HG02938 (cell line): ENCODE data around the gene CNPY1.

Experiments
- ATAC-seq: cut with Tn5 transposase; IDR thresholded peaks from one replicate; pipeline ENCODE4 v1.9.1; 2021; ENCODE audit warnings: mild to moderate bottlenecking, moderate library complexity; ENCODE audit not compliant: unreplicated experiment

The CNPY1 gene

DNA sequence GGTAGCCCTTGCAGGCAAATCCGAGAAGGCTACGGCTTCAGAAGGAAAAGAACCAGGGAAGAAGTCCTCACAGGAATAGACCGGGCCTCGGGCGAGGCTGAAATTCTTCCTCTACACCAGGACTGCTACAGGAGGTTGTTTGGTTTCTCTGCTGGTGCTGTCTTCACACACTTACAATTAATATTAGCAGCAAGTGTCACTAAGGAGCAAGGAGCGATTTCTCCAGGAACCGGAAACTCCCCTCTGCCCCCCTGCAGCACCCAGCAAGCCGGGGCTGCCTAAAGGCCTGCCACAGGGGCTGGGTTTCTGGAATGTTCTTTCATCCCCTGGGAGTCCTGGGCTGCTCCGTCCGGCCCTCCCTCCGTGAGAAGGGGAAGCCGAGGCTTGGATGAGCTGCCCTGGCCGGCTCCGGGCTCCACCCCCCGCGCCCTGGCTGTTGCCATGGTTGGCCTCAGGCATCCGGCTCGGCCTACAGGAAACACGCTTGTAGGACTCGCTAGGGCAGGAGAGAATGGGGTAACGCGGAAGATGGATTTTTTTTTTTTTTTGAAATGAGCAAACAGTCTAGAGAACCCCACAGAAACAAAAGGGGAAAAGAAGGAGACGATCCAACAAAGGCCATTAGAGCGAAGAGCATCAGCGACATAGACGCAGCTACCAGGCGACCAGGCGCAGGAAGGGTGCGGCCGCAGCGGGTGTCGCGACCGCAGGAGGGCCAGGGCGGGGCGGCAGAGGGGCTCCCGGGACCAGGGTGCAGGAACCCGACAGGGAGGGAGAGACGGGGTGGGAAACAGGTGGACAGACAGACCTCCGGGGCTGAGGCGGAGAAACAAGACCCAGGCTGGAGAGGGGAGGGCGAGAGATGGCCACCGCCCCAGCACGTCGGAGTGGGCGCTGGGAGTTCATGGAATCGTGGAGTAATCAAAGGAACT is 55.4 kb downstream of the CNPY1 start:
- ATAC-seq: peak; percentile 84

DNA sequence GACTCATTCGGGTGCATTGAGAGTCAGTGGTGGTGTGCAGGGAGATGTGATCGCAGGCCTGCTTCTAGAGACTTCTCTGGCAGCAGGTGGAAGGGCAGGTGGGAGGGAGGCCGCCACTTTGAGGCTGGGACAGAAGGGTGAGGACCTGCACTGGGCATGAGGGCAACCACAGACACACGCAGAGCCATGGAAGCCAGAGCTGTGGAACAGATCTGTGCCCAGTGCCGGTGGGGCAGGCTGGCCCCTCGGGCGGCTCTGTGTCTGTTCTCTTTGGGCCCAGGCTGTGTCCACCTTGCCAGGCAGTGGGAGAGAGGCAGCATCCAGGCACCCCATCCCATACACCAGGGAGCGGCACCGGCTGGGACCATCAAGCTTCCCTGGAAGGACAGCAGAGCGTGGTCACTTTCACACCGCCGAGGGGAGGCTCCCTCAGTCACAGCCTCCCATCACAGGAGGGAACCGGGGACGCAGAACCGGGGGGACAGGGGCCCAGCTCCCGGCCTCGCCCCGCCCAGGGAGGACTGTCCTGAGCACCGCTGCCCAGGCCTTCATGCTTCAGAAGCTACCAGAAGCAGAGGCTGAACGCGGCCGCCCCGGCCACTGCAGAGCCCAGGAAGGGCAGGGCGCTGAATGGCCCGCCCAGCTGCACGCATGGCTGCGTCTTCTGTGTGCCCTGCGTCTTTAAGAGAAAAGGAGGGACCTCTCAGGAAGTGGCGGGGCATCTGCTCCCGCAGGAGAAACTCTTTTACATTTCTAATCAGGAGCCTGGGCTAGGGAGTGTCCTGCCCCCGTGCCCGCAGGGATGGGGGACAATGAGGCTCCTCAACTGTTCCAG is 56.3 kb downstream of the CNPY1 start:
- peak; percentile 32 for ATAC-seq

DNA sequence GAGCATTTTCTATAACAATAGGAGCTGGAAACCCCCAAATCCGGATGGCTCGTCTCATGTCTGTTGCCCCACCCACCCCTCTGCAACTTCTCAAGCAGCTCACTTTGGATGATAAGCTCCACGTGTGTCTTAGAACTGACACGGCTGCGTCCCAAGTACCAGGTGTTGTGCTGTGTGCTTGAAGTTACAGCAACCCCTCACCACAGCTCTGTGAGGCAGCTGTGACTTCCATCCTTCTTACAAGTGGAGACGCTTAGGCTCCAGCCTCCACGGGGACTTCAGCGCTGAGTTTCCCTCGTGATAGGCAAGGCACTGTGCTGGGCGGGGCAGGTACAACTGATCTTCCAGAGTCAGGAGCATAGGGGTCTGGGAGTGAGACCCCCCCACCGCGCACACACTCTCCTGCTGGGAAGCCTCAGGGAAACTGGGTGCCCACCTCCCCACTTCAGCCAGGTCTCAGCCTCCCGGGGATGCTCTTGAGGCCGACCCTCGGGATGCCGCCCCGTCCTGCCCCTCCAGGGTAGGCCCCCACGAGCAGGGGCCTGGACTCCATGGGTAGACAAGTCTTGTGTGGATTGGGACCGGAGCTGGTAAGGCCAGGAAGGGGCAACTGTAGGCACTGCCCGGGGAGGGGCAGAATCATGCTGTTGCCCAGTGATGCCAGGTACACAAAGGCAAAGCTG is 57.1 kb downstream of the CNPY1 start:
- ATAC-seq: no peak

DNA sequence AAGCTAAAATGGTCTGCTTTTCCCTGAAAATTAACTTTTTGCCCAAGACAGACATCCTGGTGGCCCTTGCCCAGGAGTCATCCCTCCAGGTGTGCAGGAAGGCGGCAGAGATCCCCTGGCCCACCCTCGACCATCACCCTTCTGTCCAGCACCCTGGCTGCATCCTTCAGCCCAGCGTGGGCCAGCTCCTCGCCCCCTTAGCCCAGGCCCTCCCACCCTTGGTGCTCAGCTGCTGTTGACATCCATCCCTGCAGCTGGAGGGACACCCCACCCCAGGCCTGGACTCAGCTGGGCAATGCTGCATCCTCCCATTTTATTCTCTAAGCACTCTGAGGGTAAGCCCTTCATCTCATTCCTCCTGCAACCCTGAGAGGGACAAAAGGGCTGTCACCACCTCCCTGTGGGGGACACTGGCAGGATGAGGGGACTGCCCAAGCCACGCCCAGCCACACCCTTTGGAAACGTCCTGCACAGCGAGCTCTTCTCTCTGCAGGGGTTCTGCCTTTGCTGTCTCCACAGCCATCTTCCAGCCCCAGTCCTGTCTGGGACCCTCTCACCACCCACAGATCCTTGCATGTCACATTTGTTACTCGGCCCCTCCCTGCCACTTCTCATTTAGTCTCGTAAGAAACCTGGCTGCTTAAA is 57.8 kb downstream of the CNPY1 start:
- no peak for ATAC-seq

- no peak for ATAC-seq
Observed at GRCh38 chr7:155487509-155488482, 58.6 kb downstream of the CNPY1 start.

- no peak for ATAC-seq
Observed at GRCh38 chr7:155486783-155487508, 59.4 kb downstream of the CNPY1 start.

DNA sequence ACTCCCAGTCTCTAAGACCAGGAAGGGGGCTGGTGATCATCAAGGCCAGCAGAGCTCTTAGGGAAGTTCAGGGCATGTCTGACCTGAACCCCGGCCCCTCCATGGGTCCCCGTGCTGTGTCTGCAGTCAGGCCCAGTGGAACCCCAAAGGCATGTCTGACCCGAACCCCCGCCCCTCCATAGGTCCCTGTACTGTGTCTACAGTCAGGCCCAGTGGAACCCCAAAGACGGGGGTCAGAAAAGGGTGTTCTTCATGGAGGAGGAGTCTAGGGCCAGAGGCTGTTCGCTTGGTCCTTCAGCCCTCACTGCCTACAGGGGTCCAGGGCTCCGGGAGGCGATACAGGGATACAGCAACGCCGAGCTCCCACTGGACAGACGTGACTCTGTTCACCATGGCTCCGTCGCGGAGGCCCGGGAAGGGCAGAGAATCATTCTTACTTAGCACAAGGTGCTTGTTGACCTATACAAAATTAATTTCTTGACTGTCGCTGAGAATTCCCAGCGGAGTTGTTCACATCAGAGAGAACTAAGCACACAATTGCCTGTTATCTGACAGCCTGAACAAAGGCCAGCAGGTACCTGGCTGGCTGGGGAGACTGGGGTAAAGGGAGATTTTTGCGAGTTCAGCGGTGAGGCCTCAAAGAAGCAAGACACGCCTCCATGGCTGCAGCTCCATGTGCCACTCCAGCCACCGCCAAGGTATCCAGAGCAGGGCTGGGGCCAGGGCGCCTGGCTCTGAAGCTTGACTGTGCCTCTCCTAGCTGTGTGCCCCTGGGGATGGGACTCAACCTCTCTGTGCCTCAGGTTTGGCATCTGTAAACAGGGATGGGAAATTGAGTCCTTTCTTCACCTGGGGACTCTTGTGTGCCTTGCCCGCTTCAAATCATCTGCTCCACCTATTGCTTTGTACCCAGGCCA is 61.6 kb downstream of the CNPY1 start:
- ATAC-seq: no peak

DNA sequence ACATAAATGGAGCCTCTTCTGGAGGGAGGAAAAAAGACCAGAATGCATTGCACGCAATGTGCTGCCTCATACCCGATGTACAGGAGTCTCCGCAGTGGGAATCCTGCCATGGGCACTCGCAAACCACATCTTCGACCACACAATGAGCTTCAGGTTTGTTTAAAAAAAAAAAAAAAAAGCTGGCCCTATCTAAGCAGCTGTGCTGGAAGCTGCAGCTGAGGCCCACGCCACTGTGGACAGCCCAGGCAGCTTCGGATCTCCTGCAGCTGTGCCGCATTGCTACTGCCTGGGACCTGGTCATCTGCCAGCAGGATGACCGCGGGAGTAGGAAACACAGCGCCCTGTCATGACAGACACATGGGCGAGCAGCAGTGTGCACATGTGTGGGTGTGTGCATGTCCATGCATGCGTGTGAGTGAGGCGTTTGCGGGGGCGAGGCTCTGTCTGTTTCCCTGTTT is 62.5 kb downstream of the CNPY1 start:
- ATAC-seq: no peak

- ATAC-seq: no peak
Observed at GRCh38 chr7:155483245-155483644, 63.1 kb downstream of the CNPY1 start.

GRCh38 chr7:155482511-155483183 is 63.7 kb downstream of the CNPY1 start:
- peak; percentile 69 for ATAC-seq

- ATAC-seq: no peak
Observed at GRCh38 chr7:155481764-155482163, 64.6 kb downstream of the CNPY1 start.

DNA sequence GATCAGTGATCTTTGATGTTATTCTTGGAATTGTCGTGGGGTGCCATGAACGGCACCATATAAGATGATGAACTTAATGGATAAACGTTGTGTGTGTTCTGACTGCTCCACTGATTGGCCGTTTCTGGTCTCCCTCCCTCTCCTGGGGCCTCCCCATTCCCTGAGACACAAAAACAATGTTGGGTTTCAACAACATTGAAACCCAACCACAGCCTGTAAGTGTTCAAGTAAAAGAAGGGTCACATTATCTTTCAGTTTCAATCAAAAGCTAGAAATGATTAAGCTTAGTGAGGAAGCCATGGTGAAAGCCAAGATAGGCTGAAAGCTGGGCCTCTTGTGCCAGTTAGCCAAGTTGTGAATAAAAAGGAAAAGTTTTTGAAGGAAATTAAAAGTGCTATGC is 68.9 kb downstream of the CNPY1 start:
- ATAC-seq: peak; percentile 96

GRCh38 chr7:155471718-155472117 is 74.6 kb downstream of the CNPY1 start:
- no peak for ATAC-seq

DNA sequence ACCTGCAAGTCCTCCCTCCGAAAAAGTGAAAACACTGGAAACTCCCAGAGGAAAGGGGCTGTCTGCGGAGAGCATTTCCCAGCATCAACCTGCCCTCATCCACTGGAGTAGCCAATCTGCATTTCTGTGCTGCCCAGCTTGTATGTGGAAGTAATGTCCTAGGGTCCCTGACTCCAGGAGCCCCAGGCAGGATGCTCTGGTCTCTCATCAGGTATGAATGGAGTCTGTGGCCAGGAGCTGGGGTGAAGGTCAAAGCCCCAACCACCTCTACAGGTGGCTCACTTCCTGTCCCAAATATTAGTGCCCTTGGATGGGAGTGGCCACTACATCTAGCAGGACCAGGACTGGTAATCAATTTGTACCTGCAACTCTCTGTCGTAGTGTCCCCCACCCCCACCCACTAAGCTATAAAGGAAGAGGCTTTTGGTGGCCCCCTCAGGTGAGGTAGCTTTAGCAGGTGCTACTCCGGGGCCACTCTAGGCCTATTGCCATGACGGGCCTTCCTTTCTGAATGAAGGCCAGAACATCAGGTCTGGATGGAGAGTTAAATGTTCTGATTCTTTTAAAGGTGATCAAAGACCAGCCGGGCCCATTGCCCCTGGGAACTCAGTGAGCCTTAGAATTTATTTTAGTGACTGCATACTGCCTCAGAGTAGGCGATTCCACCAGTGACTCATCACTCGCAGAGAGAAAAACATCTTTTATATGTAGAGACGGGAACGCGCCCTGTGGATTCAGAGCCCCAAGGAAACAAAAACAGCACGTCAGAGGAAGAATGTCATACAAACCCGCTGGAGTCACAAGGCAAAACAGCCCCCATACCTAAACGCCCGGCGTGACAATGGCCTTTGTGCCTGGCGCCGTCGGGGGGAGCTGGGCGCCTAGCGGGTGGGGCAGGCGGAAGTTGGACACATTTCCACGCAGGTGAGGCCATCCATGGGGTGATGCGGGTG is 75.4 kb downstream of the CNPY1 start:
- ATAC-seq: no peak

GRCh38 chr7:155470186-155470487 is 76.2 kb downstream of the CNPY1 start:
- no peak for ATAC-seq
